CD4-positive, alpha-beta T cell treated with Interleukin-10 for 1 hour (primary cell): Measurements from ENCODE around the gene GLRX5.

Experiments
- DNase-seq: peaks from one replicate; pipeline ENCODE4 v3.0.0-alpha.2; 2020

Gene GLRX5

DNA sequence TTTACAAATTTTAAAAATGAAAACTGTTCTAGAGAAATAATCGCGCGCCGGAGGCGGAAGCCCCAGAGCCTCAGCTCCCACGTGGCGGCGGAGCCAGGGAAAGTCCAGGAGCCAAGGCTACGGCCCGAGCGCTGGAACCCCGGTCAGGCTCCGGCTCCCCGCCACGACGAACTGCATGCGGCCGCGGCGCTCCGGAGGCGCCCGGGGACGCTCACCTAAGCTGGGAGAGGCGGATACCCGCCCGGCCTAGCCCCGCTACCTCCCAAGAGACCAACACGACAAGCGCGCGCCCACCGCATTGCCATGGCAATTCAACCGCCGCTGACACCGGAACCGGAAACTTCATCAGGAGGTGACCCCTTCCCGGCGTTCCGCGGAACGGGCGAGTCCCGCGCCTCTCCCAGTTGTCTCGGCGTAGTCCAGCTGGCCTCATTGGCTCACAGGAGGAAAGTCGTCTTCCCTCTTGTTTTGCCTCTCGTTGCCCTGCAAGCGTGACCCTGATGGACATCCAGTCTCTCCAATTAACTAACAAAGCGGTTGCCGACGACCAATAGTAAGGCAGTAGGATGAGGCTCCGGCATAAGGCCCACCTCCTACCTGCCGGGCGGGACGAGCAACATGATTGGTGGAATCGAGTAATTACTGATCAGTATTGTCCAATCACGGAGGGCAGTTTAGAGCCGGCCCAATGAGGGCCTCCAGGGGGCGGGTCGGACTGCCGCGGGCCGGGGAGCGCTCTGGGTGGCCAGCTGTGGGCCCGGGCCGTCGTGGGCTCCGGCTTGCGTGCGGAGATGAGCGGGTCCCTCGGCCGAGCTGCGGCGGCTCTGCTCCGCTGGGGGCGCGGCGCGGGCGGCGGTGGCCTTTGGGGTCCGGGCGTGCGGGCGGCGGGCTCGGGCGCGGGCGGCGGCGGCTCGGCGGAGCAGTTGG lies at the start of gene GLRX5:
Gene GLRX5, plus strand, starts transcription at position 752 of the 927 bp plus-strand sequence. Its CDS starts 40 bp downstream, at position 792.
- DNase-seq: peak; percentile 100

DNA sequence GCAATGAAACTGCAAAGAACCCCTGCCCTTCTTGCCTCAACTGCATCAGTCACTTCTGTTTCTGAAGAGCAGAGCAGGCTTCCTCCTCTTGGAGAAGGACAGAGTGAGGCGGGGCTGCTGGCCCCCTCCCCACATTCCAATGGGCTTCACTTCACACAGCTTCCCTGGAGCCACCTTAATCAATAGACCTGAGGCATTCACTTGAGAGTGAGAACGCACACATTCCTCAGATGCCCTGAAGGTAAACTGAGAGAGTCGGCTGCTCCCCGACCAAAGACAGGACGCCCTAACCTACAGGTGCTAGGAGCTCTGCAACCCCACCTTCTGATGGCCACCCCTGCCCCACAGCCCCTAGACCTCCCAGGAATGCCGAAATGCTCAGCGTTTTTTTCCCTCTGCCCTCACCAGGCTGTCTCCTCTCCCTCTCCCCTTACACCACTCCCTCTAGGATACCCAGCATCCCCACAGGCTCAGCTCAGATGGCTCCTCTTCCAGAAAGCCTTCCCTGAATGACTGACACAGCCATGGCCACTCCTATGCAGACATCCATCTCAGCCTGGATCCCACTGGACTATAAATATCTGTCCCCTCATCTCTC lies 49.5 kb upstream of the GLRX5 start:
- no peak for DNase-seq

DNA sequence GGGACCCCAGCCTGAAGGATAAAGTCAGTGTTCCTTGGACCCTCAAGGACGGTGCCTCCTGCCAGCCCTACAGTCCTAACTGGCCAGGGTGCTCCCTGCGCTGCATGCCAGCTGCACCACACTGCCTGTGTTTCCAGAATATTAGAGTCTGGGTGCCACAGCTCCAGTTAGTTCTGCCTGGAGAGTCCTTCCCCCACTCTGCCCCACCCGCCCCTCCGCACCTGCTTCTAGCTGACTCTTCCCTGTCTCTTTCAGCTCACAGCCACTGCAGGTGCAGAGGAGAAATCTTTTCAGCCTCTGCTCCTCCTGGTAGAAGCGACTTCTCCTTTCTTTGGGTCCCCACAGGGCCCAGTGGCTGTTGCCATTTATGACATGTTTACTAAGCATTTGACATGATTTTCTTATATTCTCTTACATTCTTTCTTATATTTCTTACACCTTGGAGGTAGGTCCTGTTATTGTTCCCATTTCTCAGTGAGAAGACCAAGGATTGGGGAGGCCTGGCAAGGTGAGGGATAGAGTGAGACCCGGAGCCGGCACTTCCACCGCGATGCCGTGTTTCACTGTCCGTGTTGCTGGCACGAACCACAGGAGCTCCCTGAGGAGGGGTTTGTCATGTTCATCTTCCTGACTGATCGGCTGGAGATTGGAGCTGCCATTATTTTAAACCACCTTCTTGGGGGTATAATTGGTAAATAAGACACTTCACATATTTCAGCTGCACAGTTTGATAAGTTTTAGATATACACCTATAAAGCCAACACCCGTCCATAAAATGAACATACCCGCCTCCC lies 47.8 kb upstream of the GLRX5 start:
- no peak for DNase-seq

DNA sequence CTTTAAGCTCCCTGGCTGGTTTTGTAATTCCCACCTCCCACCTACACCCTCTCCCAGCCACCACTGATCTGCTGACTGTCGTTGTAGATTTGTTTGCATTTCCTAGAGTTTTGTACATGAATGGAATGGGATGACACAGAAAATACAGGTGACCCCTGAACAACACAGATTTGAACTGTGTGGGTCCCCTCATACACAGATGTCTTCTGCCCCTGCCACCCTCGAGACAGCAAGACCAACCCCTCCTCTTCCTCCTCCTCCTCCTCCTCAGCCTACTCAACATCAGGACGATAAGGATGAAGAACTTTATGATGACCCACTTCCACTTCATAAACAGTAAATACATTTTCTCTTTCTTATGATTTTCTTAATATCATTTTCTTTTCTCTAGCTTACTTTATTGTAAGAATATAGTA lies 47.2 kb upstream of the GLRX5 start:
- no peak for DNase-seq

DNA sequence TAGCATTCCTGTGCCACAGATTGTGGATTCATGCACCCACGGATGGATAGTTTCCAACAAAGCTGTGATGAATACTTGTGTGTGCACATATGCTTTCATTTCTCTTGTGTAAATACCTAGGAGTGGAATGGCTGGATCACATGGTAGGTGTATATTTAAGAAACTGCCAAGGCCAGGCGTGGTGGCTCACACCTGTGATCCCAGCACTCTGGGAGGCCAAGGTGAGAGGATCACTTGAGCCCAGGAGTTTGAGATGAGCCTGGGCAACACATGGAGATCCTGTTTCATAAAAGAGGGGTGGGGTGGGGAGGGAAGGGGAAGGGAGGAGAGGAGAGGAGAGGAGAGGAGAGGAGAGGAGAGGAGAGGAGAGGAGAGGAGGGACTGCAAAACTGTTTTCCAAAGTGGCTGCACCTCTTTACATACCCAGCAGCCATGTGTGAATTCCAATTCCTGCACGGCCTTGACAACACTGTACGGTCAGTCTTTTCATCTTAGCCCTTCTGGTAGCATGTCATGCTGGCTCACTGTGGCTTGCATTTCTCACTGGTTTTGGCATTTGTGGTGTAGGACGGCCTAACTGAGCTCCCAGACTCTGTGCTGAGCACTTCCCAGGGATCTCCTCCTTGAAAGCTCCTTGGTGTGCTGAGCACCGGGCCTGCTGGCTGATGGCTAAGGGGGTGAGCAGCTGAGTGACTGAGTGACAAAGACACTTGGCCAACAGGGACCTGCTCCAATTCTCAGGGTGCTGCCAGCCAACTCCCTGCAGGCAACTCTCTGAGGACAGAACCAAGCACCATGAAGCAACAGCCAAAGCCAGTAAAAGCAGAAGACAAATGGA lies 46.3 kb upstream of the GLRX5 start:
- no peak for DNase-seq

DNA sequence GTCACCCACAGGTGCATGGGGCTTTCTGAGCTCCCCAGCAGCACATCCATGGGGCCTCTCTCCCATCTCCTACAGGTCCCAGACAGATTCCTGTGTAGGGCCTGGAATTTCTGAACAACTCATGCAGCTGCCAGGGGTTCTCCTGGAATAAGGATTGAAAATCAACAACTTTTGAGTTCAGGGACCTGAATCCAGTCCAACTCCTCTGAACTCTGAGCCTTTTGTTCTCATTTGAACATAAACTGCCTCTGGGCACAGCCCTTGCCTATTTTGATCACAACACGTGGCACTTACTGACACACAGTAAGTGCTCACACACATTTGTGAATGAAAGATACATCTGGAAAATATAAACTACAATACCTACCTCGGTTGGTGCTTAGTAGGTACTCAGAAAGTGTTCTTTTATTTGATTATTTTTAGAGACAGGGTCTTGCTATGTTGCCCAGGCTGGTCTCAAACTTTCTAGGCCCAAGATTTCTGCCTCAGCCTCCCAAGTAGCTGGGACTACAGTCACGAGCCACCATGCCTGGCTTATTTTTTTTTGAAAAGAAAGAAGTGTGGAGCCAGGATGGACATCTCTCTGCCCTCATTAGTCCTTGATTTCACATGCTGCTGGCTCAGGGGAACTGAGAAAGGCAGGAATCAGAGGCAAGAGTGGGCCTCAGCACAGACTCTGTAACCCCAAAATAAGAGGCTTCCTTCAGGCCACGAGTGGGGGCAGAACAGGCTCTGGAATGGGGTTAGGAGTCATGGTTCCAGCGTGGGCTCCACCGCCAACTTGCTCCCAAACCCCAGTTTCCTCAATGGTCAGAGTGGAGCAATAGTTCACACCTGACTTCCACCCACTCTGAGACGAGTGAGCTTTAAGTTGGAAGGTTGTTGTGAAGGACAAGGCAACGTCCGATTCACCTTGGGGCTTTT lies 45.4 kb upstream of the GLRX5 start:
- DNase-seq: no peak

DNA sequence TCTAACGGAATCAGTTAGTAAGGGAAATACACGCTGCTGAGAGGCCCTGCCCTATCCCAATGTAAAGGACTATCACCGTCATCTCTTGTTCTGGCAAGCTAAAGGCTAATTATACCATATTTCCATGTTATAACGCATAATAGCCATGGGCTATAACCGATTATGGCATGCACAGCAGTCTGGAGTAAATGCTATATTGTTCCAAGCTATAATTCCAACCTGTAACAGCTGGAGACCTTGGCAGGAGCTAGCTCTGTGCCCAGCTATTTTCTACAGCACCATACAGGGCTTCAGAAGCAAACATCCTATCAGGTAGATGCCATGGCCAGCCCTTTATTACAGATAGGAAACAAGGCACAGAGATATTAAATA lies 44.7 kb upstream of the GLRX5 start:
- no peak for DNase-seq

DNA sequence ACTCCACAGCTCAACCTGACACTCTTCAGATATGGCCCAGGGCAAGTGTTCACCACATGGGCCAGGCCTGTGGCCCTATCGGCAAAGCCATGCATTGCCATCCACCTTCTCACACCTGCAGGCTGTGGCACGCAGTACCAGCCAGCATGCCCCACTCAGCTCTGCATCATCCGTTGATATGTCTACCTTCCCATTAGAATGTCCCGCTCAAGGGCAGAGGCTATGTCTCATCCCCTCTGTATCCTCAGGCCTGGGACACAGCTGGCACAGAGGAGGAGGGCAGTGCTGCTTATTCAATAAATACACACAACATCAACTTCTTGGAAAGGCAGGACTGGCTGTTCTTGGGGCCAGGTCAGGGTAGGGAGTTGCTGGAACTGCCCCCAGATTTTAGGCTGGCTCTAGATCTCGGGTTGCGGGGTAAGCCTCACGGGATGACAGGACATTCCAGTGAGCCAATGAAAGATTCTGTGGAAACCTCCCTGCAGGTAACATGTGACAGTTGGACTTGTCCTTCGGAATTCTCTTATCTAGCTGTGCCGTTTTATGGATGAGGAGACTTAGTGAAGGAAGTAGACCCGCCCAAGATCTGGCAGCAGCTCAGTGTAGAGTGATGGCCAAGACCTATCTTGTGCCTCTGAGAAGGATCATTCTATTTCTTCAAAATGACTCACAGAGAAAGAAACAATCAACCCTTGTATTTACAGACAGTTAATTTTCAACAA lies 44.0 kb upstream of the GLRX5 start:
- no peak for DNase-seq

DNA sequence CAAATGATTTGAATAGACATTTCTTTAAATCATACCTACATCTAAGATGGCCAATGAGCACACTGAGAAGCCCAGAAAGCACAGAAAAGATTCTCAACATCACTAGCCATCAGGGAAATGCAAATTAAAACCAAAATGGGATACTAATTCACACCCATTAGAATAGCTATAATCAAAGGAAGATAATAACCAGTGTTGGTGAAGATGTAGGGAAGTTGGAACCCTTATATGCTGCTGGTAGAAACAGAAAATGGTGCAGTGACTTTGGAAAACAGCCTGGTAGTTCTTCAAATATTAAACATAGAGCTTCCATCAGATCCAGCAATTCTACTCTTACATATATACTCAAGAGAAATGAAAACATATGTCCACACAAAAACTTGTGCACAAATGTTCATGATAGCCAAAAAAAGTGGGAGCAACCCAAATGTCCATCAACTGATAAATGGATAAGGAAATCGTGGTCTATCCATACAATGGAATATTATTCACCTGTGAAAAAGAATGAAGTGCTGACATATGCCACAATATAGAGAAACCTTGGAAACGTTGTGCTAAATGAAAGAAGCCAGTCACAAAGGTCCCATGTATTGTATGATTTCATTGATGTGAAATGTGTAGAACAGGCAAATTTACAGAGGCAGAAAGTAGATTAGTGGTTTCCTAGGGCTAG lies 42.8 kb upstream of the GLRX5 start:
- no peak for DNase-seq

DNA sequence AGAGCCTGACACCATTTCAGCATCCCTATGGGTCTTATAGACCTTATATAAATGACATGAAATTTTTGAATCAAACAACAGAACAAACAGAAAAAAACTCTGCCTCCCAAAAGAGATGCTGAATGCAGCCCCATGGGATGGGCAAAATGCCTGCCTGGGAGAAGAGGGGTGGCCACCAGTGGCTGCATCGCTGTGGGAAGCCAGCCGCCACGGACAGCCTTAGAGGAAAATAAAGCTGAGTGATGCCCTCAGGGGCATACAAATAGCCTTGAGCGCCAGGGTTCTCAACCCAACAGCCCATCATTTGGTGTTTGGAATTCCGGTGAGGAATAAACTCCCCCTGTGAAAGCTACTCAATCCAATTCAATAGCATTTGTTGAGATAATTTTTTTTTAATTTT lies 41.3 kb upstream of the GLRX5 start:
- no peak for DNase-seq

DNA sequence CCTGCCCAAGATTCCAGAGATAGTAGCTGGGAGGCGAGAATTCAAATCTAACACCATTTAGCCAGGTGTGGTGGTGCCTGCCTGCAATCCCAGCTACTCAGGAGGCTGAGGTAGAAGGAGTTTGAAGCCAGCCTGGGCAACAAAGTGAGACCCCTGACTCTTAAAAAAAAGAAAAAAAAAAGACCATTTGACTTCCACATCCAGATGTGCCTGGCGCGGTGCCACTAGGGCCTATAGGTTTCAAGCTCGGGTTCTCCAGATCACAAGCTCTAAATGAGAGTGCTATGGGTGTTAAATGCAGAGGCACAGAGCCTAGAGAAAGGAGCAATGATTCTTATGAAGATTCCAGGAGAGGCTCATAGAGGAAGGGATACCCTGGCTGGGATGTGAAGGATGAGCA lies 40.9 kb upstream of the GLRX5 start:
- DNase-seq: no peak

DNA sequence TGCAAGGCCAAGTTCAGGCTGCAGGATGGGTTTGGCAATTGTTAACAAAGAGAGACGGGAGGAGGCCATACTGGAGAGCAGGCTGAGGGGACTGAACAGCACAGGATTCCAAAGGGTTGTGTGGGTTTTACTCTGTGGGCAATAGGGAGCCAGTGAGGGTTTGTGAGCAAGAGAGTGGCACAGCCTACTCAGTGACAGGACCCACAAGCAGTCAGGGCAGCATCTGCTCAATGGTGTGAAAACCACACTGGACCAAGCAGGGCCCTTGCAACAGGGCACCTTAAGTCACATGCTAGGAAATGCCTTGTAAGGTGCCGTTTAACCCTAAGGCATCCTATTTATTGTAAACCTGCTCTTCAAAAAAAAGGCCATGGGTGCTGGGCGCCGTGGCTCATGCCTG lies 40.4 kb upstream of the GLRX5 start:
- DNase-seq: no peak

DNA sequence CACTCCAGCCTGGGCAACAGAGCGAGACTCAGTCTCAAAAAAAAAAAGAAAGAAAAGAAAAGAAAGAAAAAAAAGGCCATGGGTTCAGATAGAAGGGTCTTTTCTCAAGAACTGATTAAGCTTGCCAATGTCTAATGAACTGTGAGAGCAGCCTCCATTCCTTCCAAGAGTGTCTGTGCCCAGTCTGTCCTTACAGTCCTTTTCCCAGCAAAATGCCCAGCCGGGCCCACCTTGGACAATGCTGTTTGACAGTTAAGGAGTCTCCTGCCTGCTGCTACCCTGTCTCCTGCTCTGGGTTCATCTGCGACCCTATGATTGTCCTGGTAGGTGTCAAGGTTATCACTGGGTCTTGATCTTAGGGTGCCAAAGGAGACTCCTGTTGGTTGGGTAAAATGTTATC lies 39.8 kb upstream of the GLRX5 start:
- no peak for DNase-seq

DNA sequence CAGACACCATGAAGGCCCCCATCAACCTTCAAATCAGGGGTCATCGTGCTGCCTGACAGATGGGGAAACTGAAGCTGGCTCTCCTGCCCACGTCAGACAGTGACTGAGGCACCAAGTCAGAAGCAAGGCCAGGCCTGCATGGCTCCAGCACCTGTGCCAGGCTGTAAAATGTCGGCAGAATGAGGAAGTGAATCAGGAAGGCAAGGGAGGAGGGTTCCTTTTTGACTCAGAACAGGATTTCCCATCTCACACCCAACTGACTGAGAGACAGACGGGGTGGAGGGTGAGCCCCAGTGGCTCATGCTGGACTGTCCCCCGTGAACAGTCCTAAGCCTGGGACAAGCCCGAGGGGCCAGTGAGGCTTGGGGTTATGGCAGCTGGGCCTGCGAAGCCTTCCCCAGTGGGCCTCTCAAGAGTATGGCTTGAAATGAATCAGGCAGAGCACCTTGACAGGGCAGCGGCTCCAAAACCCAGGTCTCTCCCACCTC lies 39.3 kb upstream of the GLRX5 start:
- DNase-seq: no peak

DNA sequence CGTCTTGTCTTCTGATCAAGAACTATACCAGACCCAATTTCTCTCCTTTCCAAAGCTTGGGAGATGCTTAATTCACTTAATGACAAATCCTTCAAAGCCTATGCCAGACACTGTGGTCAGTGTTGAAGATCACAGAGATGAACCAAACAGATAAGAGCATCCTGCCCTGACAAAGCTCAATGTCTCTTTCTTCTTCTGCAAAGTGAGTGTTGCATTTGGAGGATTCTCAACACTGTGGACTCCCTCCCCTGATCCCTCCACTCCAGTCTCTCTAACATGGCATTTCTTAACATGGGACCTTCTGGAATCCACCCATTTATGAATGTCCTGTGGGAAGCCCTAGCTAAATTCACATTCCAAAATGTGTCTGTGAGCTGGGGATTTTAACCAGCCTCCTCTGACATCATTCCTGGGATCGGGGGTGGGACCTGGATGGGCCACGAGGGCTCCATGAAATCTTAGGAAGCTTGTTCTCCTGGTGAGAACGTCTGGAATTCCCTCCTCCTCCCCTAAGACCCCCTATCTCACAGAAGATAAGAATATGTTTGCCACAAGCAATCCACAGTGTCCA lies 38.7 kb upstream of the GLRX5 start:
- DNase-seq: peak; percentile 37

DNA sequence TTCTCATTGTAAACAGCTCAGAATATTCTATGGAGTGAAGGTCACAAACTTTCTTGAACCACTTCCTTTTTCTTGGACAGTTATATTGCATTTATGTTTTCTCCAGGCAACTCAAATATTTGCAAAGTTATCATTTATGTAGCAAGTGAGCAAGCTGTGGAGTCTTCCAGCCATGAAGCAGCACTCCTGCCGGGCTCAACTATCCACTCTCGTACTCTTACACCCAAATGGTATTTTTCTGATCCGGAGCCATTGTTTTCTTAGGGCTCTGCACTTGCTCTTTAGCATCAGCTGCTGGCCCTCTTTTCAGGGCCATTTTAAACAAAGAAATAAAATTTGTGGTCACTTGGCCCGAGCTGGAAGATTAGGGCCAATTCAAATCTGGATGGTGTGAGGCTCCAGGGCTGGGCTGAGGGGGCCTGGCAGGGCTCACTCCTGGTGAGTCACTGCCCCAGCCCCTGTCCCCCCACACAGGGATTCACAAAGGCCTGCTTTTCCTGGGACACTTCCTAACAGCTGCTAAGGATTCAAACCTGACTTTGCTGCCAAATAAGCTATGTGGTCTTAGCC lies 38.1 kb upstream of the GLRX5 start:
- DNase-seq: no peak

DNA sequence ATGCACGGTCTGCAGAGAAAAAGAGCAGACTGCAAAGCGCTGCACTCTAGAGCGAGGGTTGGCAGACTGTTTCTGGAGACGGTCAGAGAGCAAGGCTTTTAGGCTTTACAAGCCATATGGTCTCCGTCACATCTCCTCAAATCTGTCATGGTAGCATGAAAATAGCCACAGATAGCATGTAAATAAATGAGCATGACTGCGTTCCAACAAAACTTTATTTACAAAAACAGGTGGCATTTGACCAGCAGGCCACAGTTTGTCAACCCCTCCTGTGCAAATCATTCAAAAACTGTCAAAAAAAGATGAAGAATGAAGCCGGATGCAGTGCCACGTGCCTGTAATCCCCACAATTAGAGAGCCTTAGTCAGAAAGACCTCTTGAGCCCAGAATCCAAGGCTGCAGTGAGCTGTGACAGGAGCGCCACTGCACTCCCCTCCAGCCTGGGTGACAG lies 37.3 kb upstream of the GLRX5 start:
- no peak for DNase-seq

DNA sequence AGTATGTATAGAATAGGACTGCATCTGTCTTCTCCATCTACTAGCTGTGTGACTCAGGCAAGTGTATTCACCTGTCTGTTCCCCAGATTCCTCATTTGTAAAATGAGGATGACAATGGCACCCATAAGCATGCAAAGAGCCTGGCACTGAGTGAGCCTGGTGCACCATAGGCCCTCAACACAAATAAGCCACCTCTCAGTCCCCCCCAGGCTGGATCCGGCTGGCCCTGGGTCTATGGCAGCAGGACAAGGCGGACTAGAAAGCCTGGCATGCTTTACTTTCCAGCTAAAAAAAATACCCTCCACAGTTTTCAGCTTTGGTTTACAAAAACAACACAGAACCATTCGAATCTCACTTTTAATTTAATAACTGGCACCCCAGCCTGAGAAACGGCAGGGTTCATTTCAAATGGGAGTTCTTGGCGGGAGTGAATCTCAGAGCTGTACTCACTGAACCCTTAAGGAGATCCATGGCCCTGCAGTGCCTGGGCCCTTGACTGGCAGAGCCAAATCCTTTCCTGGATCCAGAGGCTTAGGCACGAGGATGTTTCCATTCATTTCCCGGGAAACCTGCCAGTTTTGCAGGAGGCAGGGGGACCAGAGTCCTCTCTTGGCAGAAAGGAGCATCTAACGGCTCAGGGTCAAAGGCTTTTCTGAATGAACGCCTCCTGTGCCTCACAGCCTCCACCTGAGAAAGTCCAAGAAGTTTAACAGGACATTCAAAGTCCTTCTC lies 36.1 kb upstream of the GLRX5 start:
- no peak for DNase-seq

DNA sequence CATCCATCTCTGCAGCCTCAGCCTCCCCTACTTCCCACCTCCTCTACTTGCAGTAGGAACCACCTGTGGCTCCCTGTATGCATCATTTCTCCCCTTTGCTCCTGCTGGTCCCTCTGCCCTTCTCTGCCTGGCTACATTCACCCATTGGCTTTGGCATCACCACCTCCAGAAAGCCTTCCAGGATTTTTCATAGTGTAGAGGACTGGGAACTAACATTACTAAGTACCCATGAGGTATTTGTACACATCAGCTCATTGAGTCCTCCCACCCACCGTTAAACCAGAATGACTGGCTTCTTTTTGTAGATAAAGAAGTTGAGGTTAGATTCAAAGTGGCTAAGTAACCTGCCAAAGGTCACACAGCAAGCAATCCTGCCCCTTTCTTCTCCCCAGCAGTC lies 35.5 kb upstream of the GLRX5 start:
- DNase-seq: no peak
